GM21367 (cell line): ENCODE results near the gene USP38.
"Not testable (repeated sequence)": the region's sequence is repeated elsewhere in the genome, so short reads cannot be mapped to it uniquely, and the experiment has no call there.

Source experiments
- ATAC-seq: cut with Tn5 transposase; IDR thresholded peaks from one replicate; pipeline ENCODE4 v1.9.1; 2021; ENCODE audit not compliant: unreplicated experiment

USP38 gene

DNA sequence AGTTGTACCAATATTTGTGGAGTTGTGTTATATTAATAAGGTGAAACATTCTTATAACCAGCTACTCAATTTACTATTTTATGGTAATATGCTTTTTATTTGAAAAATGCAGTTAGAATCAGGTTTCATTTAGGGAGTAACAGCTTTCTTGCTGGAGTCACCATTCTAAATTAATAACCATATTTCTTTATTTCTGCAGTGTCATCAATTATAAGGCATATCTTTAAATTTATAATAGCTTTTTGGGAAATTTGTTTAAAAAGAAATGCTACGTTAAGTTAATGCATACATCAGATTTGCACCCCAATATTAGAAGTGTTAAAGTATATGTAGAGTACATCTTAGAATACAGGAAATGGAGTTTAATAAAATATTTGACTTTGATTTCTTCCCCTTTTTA, 18.9 kb downstream of the USP38 start:
- ATAC-seq = no peak

DNA sequence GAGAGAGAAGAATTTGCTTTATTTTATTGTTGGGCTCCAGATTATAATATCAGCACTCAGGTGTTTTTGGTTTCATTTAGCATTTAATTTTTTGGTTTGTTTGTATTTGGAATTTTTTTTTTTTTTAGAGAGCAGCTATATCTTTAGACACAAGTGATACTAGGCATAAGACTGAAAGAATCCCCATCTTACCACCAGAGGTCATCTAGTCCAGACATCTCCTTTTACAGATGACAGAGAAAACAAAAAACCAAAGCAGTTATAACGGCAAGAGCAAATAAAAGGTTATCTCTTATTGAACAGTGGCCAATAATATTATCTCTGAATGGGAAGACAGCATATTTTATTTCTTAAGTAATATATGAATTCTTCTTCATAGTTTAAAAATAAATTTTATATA, 22.8 kb downstream of the USP38 start:
- ATAC-seq = no peak

- ATAC-seq = no peak
Measured at GRCh38 chr4:143212566-143212965, 27.8 kb downstream of the USP38 start.

GRCh38 chr4:143215873-143216272, 31.2 kb downstream of the USP38 start:
- ATAC-seq = no peak

DNA sequence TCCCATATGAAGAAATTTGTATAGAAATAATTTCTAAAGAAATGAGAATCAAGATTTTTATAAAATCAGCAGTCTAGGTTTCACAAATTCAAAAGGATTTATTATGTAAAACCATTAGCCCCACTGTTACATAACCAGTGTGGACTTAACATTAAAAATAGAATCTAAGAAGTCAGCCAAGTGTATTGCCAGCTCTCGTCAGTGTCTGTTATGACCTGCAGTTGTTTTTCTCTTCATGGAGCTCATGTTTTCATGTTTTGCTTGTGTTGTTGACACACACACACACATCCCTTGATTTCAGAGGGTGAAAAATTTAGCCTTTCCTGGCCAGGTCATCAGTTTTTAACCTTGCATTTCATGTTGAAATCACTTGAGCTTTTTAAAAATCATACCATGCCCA, 39.5 kb downstream of the USP38 start:
- ATAC-seq = no peak

DNA sequence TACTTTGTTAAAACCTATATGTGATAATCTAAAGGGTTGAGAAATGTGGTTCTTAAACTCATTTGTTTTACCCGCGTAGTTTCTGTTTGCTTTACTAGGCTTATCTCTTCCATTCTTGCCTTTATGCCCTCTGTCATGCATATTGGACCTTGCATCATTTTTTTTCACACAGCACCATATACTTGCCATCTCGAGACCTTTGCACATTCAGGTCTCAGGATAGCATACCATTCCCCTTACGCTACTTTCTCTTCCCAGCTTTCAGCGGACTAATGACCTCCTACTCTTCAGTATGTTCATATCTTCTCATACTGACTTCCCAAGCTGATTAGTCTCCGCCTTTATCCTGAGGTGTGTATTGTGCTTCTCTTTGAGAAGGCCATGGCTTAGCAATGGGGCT, 40.5 kb downstream of the USP38 start:
- ATAC-seq = no peak

GRCh38 chr4:143230683-143231082, 46.0 kb downstream of the USP38 start:
- ATAC-seq = no peak

GRCh38 chr4:143232277-143232676, 47.6 kb downstream of the USP38 start:
- ATAC-seq = no peak

GRCh38 chr4:143234153-143234552, 49.4 kb downstream of the USP38 start:
- no peak for ATAC-seq

DNA sequence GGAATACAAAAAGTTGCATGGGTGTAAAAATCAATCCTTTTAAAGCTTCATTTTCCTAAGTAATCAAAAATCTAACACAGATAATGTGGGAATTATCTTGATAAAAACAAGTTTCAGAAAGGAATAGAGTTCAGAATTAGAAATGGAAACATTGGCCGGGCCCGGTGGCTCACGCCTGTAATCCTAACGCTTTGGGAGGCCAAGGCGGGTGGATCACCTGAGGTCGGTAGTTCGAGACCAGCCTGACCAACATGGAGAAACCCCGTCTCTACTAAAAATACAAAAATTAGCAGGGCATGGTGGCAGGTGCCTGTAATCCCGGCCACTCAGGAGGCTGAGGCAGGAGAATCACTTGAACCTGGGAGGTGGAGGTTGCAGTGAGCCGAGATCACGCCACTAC, 52.5 kb downstream of the USP38 start:
- ATAC-seq = not testable (repeated sequence)

DNA sequence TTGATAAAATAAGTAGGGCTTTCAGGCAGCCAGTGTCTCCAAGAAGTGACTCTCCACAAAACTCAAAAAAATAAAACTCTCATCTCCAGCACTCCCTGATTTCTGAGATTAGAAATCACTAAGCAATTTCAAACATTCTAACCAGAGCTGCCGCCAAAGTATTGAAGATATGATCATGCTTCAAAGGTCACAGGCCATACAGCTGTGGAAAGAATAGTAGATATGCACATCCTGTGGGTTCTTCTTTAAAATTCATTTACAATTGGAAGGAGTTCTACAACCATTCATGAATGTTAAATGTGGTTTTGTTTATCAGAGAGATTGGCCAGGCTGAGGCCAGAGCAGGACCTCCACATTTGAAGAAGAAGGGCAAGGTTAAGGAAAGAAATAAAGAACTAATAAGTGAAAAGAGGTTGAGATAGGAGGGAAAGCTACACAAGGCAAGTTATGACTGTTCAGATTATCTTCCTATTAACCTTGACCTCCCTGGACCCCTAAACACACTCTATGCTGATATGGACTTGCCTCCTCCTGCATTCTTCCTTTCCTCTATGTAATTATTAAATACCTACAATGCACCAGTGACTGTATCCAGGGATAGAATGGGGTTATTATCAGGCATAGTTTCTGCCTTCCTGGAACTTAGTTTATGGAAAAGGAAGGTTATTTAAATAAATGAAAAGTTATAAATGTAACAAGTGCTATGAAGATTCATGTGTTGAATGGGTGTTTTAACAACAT, 56.4 kb downstream of the USP38 start:
- no peak for ATAC-seq

DNA sequence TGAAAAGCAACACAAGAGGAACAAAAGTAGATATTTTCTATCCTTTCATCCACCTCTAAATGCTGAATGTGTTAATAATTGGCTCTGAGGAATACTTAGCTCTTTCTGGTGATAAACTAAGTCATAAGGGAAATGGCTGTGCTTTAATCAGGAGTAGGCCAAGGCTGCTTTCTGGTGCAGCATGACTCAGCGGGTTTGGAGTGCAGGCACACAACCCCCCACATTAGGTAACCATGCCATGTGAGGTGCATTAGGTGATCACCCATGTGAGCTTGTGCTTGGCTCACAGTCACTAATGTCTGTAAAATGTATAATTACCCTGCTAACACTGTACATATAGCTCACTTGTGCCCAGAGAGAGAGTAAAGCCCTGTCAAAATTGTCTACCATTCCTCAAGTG, 57.2 kb downstream of the USP38 start:
- no peak for ATAC-seq

DNA sequence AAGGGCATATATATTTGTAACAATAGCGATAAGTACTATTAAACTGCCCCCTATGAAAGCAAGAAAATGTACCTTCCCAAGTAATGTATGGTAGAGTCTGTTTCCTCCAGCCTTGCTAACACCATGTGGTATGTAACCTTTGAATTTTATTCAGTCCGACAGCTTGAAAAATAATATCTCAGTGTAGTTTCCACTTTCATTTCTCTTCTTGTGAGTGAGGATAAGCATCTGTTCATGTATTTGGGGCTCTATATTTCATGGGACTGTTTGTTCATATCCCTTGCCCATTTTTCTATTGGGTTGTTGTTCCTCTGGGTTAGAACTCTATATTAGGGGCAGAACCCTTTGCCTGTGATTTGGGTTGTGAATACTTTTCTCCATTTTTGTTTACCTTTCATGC, 58.3 kb downstream of the USP38 start:
- ATAC-seq = no peak

- ATAC-seq = no peak
Measured at GRCh38 chr4:143246977-143247376, 62.3 kb downstream of the USP38 start.

DNA sequence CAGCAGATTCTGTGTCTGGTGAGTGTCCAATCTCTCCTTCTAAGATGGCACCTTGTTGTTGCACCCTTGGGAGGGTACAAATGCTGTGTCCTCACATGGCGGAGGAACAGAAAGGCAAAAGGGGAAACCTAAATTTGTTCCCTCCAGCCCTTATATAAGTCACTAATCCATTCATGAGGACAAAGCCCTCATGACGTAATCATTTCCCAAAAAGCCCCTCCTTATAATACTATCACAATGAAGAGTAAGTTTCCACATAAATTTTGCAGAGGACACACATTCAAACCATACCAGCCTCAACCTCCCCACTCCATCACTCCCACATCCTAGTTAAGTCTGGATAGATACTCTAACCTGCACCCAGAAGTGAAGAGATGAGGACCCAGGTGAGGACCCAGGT, 63.1 kb downstream of the USP38 start:
- ATAC-seq = no peak

DNA sequence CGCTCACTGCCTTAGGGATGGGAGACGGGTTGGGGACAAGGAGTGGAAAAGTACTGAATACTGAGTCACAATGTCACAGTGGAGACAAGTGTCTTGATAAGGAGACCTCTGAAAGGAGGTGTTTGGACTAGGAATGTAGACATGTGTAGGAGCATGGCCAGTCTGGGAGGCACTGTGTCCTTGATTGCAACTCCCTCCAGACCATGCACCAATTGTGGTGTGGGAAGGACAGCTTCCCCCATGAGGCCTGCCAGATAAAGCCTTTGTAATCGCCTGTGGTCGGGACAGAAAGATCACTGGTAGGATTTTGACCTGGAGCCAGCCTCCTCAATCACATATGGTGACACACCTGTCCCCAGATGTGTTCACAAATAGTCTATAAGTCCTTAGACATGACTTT, 64.1 kb downstream of the USP38 start:
- no peak for ATAC-seq

GRCh38 chr4:143250617-143251016, 65.9 kb downstream of the USP38 start:
- ATAC-seq = no peak

GRCh38 chr4:143251348-143251747, 66.6 kb downstream of the USP38 start:
- ATAC-seq = no peak

DNA sequence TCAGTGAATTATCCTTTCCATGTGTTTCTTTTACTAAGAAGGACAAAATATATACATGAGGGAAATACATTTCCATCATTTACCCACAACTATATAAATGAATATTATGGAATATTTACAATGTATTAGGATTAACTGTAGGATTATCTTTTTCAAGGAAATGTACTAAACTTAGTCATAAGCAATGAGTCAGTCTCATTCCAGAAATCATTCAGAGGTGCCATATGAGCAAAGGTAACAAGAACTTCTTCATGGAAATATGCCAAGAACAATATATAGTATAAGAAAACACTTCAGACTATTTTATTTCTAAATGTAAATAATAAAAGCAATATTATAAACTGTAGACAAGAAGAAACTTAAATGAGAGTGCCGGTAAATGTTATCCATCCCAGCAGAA, 67.1 kb downstream of the USP38 start:
- ATAC-seq = no peak

DNA sequence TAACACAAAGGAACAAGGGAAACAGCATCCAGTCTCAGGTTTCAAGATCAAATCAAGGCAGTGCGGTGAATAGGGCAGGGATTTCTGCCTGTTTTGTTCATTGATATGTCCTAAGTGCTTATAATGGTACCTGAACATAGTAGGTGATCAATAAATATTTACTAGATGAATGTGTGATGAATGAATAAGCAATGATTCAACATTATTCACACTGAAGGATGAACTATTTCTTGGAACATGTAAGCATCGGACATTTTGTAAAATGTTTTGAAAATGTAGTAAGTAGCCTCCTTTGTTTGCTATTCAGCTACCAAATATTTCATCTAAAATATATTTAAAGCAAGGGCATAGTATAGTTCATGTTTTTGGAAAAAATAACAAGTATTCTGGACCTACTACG, 67.8 kb downstream of the USP38 start:
- ATAC-seq = no peak

DNA sequence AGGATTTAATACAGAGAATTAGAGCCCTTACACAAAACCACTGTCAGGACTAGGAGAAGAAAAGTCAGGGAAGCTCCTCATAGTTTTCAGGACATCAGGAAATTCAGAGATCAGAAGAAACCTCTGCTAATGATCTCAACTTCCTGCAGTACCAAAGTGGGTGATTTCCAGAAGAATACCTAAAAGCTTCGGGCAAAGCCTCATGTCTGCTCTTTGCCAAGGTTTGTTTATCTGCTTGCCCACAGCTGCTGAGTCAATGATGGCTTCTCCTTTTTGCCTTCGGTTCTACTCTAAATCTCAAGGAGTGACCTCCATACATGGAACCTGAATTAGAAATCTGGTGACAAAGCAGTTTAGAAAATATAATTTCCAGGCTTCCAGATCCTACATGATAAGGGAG, 68.4 kb downstream of the USP38 start:
- no peak for ATAC-seq

- ATAC-seq = no peak
Measured at GRCh38 chr4:143254491-143255226, 69.9 kb downstream of the USP38 start.

- no peak for ATAC-seq
Measured at GRCh38 chr4:143256456-143256855, 71.7 kb downstream of the USP38 start.
